ENCODE results near the gene GRAP2. TPM values are rescaled to one million over a fixed set of nuclear protein-coding genes. Genes with fewer than 3 reads are reported as not detected.

Gene GRAP2
- total RNA-seq, 1 experiment from 2014 or later = 0.54 TPM

- DNase-seq (ENCODE audit: low read depth, low spot score) (no peak), ATAC-seq (no peak)
- Histone ChIP-seq H3K9me3 (ENCODE audit: control insufficient read depth, insufficient read depth, low read depth, low read length) (no peaks in the 10 kb centered on the region), H3K27me3 (ENCODE audit: control insufficient read depth, insufficient read depth, low read length) (peaks cover 2% of the 10 kb centered on the region; the same call in 1 of the 2 replicates), H3K4me1 (ENCODE audit: control insufficient read depth, insufficient read depth, low read length) (no peaks in the 10 kb centered on the region; the same call in 1 of the 2 replicates), H3K4me3 (ENCODE audit: low read depth in 2 of 2, low read length in 2 of 2) (no peak overlapping the region), H3K36me3 (ENCODE audit: control insufficient read depth, insufficient read depth, low read length) (no peaks in the 10 kb centered on the region), H3K27ac (ENCODE audit: low read length) (no peak overlapping the region)
- TF ChIP-seq CTCF (IDR thresholded peaks at IDR 0.05) = no peak
- no peak for TF ChIP-seq SIN3A (IDR thresholded peaks at IDR 0.05; ENCODE audit: borderline replicate concordance, insufficient read depth, low read depth, low read length)
- no peak for TF ChIP-seq TCF7L2 (IDR thresholded peaks at IDR 0.05; ENCODE audit: low read depth, low read length)
- no peak for TF ChIP-seq POLR2AphosphoS5 (IDR thresholded peaks at IDR 0.05; ENCODE audit: low read depth, low read length)
- TF ChIP-seq REST (IDR thresholded peaks at IDR 0.05; ENCODE audit: insufficient read depth in 1 of 2, low read depth in 2 of 2, low read length in 1 of 2) = no peak
- BruUV-seq (replicated peaks) = no TSS peak
- intact Hi-C loops (cut with micrococcal nuclease; ENCODE audit: unreplicated experiment) = no loop called here
- ChIA-PET POLR2A (no interaction called here), CTCF (no interaction called here)
- in situ Hi-C loops (cut with HindIII; ENCODE audit: low pct_unique_long_range_greater_than_20kb, low sequenced_read_pairs) = no loop called here
Measured at GRCh38 chr22:40009292-40009774, 108.4 kb downstream of the GRAP2 start.

- peaks cover 2% of the 10 kb centered on the region; the same call in 1 of the 2 replicates for H3K27me3 ChIP-seq (ENCODE audit: control insufficient read depth, insufficient read depth, low read length)
- TF ChIP-seq REST (IDR thresholded peaks at IDR 0.05; ENCODE audit: insufficient read depth in 1 of 2, low read depth in 2 of 2, low read length in 1 of 2) (no peak), POLR2AphosphoS5 (IDR thresholded peaks at IDR 0.05; ENCODE audit: low read depth, low read length) (no peak), SIN3A (IDR thresholded peaks at IDR 0.05; ENCODE audit: borderline replicate concordance, insufficient read depth, low read depth, low read length) (no peak), CTCF (IDR thresholded peaks at IDR 0.05) (no peak), TCF7L2 (IDR thresholded peaks at IDR 0.05; ENCODE audit: low read depth, low read length) (no peak)
- POLR2A ChIA-PET = no interaction called here
- no peaks in the 10 kb centered on the region for H3K36me3 ChIP-seq (ENCODE audit: control insufficient read depth, insufficient read depth, low read length)
- in situ Hi-C loops (cut with HindIII; ENCODE audit: low pct_unique_long_range_greater_than_20kb, low sequenced_read_pairs) = no loop called here
- no peaks in the 10 kb centered on the region; the same call in 1 of the 2 replicates for H3K4me1 ChIP-seq (ENCODE audit: control insufficient read depth, insufficient read depth, low read length)
- intact Hi-C loops (cut with micrococcal nuclease; ENCODE audit: unreplicated experiment) = no loop called here
- H3K9me3 ChIP-seq (ENCODE audit: control insufficient read depth, insufficient read depth, low read depth, low read length) = no peaks in the 10 kb centered on the region
- no peak for ATAC-seq
- CTCF ChIA-PET = interaction anchor here (1.0 kb wide), 1 partner anchor 14 kb away, joined by 3 read pairs; no protein-coding TSS in a partner anchor
- H3K27ac ChIP-seq (ENCODE audit: low read length) = no peak overlapping the region
- no TSS peak for BruUV-seq (replicated peaks)
- H3K4me3 ChIP-seq (ENCODE audit: low read depth in 2 of 2, low read length in 2 of 2) = no peak overlapping the region
- DNase-seq (ENCODE audit: low read depth, low spot score) = no peak
Measured at GRCh38 chr22:40009951-40010671, 109.2 kb downstream of the GRAP2 start.

All from Panc1 (cell line).